H9 (cell line): ENCODE measurements around the gene CCNO. TPM values are rescaled to one million over a fixed set of nuclear protein-coding genes. Genes with fewer than 3 reads are reported as not detected.

Experiments used
- DNase-seq: peaks from one replicate; pipeline ENCODE4 v3.0.0-alpha.2; 2017
- H2AFZ ChIP-seq: one replicate; pipeline ENCODE4 v1.6.1; 2013; ENCODE audit warnings: mild to moderate bottlenecking, low read length, control low read depth, moderate library complexity
- H2AK5ac ChIP-seq: 2 replicates; pipeline ENCODE4 v1.6.1; 2013; ENCODE audit warnings: low read length, control low read depth, mixed read lengths; ENCODE audit not compliant: insufficient read length
- H2BK120ac ChIP-seq: one replicate; pipeline ENCODE4 v1.6.1; 2013; ENCODE audit warnings: low read depth, mild to moderate bottlenecking, low read length, control low read depth, inconsistent platforms; ENCODE audit not compliant: poor library complexity, severe bottlenecking
- H2BK12ac ChIP-seq: 2 replicates; pipeline ENCODE4 v1.6.1; 2013; ENCODE audit warnings: low read length, control low read depth, mixed read lengths, low read depth; ENCODE audit not compliant: insufficient read length
- H2BK15ac ChIP-seq: 2 replicates; pipeline ENCODE4 v1.6.1; 2013; ENCODE audit warnings: low read depth, low read length, control low read depth
- H2BK20ac ChIP-seq: one replicate; pipeline ENCODE4 v1.6.1; 2013; ENCODE audit warnings: low read depth, mild to moderate bottlenecking, low read length, control low read depth, inconsistent platforms; ENCODE audit not compliant: poor library complexity, severe bottlenecking
- H2BK5ac ChIP-seq: 2 replicates; pipeline ENCODE4 v1.6.1; 2013; ENCODE audit warnings: low read length, control low read depth, mixed read lengths; ENCODE audit not compliant: insufficient read length
- H3K14ac ChIP-seq: 2 replicates; pipeline ENCODE4 v1.6.1; 2013; ENCODE audit warnings: low read length, control low read depth; ENCODE audit not compliant: insufficient read depth
- H3K18ac ChIP-seq: 2 replicates; pipeline ENCODE4 v1.6.1; 2013; ENCODE audit warnings: low read depth, mild to moderate bottlenecking, mixed read lengths, low read length, control low read depth; ENCODE audit not compliant: insufficient read length
- H3K23ac ChIP-seq: 2 replicates; pipeline ENCODE4 v1.6.1; 2013; ENCODE audit warnings: low read length, control low read depth, mixed read lengths, low read depth; ENCODE audit not compliant: insufficient read length
- H3K23me2 ChIP-seq: 2 replicates; pipeline ENCODE4 v1.6.1; 2013; ENCODE audit warnings: low read depth, mild to moderate bottlenecking, mixed read lengths, low read length, control low read depth; ENCODE audit not compliant: insufficient read length, poor library complexity, severe bottlenecking
- H3K27ac ChIP-seq: 2 replicates; pipeline ENCODE4 v1.5.1; 2013; ENCODE audit warnings: low read length, control low read depth, mixed read lengths, low read depth; ENCODE audit not compliant: insufficient read length
- H3K27me3 ChIP-seq: 2 replicates; pipeline ENCODE4 v1.6.1; 2013; ENCODE audit warnings: low read length, control low read depth, inconsistent platforms; ENCODE audit not compliant: insufficient read depth
- H3K4ac ChIP-seq: 2 replicates; pipeline ENCODE4 v1.6.1; 2013; ENCODE audit warnings: low read depth, mild to moderate bottlenecking, control low read depth, inconsistent platforms, low read length, moderate library complexity
- H3K4me1 ChIP-seq: 2 replicates; pipeline ENCODE4 v1.6.1; 2013; ENCODE audit warnings: low read length, control low read depth, inconsistent platforms; ENCODE audit not compliant: insufficient read depth
- H3K4me2 ChIP-seq: 2 replicates; pipeline ENCODE4 v1.6.1; 2013; ENCODE audit warnings: low read length, control low read depth, mixed read lengths; ENCODE audit not compliant: insufficient read length, insufficient read depth
- H3K56ac ChIP-seq: 2 replicates; pipeline ENCODE4 v1.6.1; 2013; ENCODE audit warnings: low read depth, mild to moderate bottlenecking, mixed read lengths, low read length, control low read depth; ENCODE audit not compliant: insufficient read length
- H3K79me1 ChIP-seq: 2 replicates; pipeline ENCODE4 v1.6.1; 2013; ENCODE audit warnings: low read depth, mild to moderate bottlenecking, moderate library complexity, low read length, control low read depth, inconsistent platforms; ENCODE audit not compliant: insufficient read depth, poor library complexity, severe bottlenecking
- H3K79me2 ChIP-seq: 2 replicates; pipeline ENCODE4 v1.6.1; 2013; ENCODE audit warnings: low read length, control low read depth, inconsistent platforms; ENCODE audit not compliant: insufficient read depth
- H3K9ac ChIP-seq: 2 replicates; pipeline ENCODE4 v1.6.1; 2013; ENCODE audit warnings: low read length, control low read depth, mixed read lengths; ENCODE audit not compliant: insufficient read length; ENCODE audit errors: extremely low read depth
- H3K9me3 ChIP-seq: one replicate; pipeline ENCODE4 v1.6.1; 2013; ENCODE audit warnings: low read depth, low read length, inconsistent platforms; ENCODE audit not compliant: control insufficient read depth
- H3T11ph ChIP-seq: one replicate; pipeline ENCODE4 v1.6.1; 2013; ENCODE audit warnings: mild to moderate bottlenecking, low read length, control low read depth, inconsistent platforms
- H4K20me1 ChIP-seq: one replicate; pipeline ENCODE4 v1.6.1; 2013; ENCODE audit not compliant: control insufficient read depth, insufficient read length, insufficient read depth
- H4K5ac ChIP-seq: 2 replicates; pipeline ENCODE4 v1.6.1; 2013; ENCODE audit warnings: low read depth, mild to moderate bottlenecking, mixed read lengths, low read length, control low read depth; ENCODE audit not compliant: insufficient read length
- H4K8ac ChIP-seq: replicated peaks from 2 replicates; pipeline ENCODE4 v1.6.1; 2013; ENCODE audit warnings: low read length, control low read depth, mixed read lengths, low read depth; ENCODE audit not compliant: insufficient read length
- H4K91ac ChIP-seq: 2 replicates; pipeline ENCODE4 v1.6.1; 2013; ENCODE audit warnings: low read depth, mild to moderate bottlenecking, moderate library complexity, mixed read lengths, low read length, control low read depth; ENCODE audit not compliant: insufficient read length
- H3K27ac Mint-ChIP-seq, 3 experiments: 2 replicates in 2 of 3; 3 replicates in 1 of 3; pipeline ENCODE4 v1.8.0; 2020 to 2021; ENCODE audit warnings: mixed read lengths in 3 of 3, mild to moderate bottlenecking in 1 of 3, moderate library complexity in 1 of 3
- H3K27me3 Mint-ChIP-seq: 2 replicates; pipeline ENCODE4 v1.8.0; 2021; ENCODE audit warnings: low read depth, mild to moderate bottlenecking, moderate library complexity, mixed read lengths
- H3K36me3 Mint-ChIP-seq, 3 experiments: 2 replicates in 2 of 3; 3 replicates in 1 of 3; pipeline ENCODE4 v1.8.0; 2020 to 2021; ENCODE audit warnings: low read depth in 3 of 3, mixed read lengths in 3 of 3; ENCODE audit not compliant: insufficient read depth in 1 of 3
- H3K4me1 Mint-ChIP-seq, 2 experiments: 2 replicates each; pipeline ENCODE4 v1.8.0; 2020; ENCODE audit warnings: mixed read lengths in 2 of 2
- H3K4me3 Mint-ChIP-seq, 2 experiments: 2 replicates in 1 of 2; 3 replicates in 1 of 2; pipeline ENCODE4 v1.8.0; 2020 to 2021; ENCODE audit warnings: mild to moderate bottlenecking in 2 of 2, mixed read lengths in 2 of 2, moderate library complexity in 1 of 2
- H3K9me3 Mint-ChIP-seq, 2 experiments: 2 replicates in 1 of 2; 3 replicates in 1 of 2; pipeline ENCODE4 v1.8.0; 2020; ENCODE audit warnings: mild to moderate bottlenecking in 2 of 2, mixed read lengths in 2 of 2, moderate library complexity in 1 of 2
- WGBS: extraction: QIAGEN DNeasy Blood & Tissue Kit; methylation state at CpG from one replicate; pipeline ENCODE4 v1.1.7; 2013; ENCODE audit warnings: missing lambda C conversion rate, low lambda C conversion rate, mixed read lengths; ENCODE audit not compliant: insufficient read length; ENCODE audit errors: extremely low coverage; 5-methylcytosine and 5-hydroxymethylcytosine counted together
- total RNA-seq: library from RNA; stranded (reverse); gene quantifications from 2 replicates; pipeline ENCODE4 v1.2.1, GENCODE V29; 2021
- TF ChIP-seq, protein P1 (sequence below): fragments of 200-600 bp; sonication (generic); conservative IDR thresholded peaks from 3 replicates; pipeline ENCODE4 v1.8.0; 2021; ENCODE audit warnings: antibody characterized with exemption, mild to moderate bottlenecking

The CCNO gene
- total RNA-seq, 1 experiment from 2014 or later: 0.24 TPM

DNA sequence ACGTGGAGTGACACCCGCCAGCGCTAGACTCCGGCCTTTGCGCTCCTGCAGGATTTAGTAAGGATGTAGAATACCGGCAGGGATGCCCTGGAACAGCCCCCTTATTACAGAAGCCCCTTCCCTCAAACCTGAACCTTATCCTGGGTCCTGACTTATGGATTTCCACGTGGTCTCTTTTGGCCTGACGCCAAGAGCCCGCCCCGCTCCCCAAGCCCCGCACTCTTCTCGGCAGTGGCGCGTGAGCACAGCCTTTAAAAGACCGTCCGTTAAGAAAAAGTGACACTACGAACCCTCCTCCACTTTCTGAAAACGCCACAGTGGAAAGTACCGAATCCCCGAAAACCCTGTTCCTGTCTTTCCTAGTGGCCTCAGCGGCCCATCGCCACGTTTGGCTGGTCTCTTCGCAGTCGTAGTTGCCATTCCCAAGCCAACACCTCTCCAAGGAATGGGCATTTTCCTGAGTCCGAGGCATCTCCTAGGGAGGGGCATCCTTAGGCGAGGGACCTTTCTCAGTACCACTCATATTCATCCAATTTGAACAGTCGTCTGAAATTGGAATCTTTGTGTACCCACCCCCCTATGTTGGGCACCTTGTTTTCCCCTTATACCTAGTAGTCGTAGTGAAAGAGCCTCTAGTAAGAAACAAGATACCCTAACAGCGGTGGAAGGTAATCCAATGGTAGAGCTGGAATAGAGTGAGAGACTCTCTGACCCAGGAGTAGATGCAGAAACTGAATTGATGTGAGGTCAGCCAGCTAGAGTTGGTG lies 5.6 kb downstream of the CCNO start:
- TF ChIP-seq, protein P1, sequence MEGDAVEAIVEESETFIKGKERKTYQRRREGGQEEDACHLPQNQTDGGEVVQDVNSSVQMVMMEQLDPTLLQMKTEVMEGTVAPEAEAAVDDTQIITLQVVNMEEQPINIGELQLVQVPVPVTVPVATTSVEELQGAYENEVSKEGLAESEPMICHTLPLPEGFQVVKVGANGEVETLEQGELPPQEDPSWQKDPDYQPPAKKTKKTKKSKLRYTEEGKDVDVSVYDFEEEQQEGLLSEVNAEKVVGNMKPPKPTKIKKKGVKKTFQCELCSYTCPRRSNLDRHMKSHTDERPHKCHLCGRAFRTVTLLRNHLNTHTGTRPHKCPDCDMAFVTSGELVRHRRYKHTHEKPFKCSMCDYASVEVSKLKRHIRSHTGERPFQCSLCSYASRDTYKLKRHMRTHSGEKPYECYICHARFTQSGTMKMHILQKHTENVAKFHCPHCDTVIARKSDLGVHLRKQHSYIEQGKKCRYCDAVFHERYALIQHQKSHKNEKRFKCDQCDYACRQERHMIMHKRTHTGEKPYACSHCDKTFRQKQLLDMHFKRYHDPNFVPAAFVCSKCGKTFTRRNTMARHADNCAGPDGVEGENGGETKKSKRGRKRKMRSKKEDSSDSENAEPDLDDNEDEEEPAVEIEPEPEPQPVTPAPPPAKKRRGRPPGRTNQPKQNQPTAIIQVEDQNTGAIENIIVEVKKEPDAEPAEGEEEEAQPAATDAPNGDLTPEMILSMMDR: no peak
- Mint-ChIP-seq H3K27me3 (peaks cover 98% of the 10 kb centered on the region), H3K9me3 (peaks cover 3 to 9% of the 10 kb centered on the region in 2 experiments), H3K4me1 (peaks cover 26 to 33% of the 10 kb centered on the region in 2 experiments), H3K36me3 (peaks cover 0 to 2% (median 0%) of the 10 kb centered on the region in 3 experiments; a peak in 2 of 7 replicates), H3K4me3 (peak overlapping the region; percentile 44 to 81), H3K27ac (no peak overlapping the region; a peak in 1 of 7 replicates)
- no peaks in the 10 kb centered on the region for H3K79me1 ChIP-seq
- H3K27ac ChIP-seq: no peak overlapping the region
- peaks cover 90% of the 10 kb centered on the region for H3K27me3 ChIP-seq
- no peak overlapping the region for H3K18ac ChIP-seq
- no peak overlapping the region for H2BK5ac ChIP-seq
- H3K79me2 ChIP-seq: no peaks in the 10 kb centered on the region
- WGBS: no CpG with 5 or more reads among the region's 30 CpGs
- H3K4ac ChIP-seq: no peak overlapping the region
- H3T11ph ChIP-seq: no peak overlapping the region
- H3K23me2 ChIP-seq: peaks cover 16% of the 10 kb centered on the region
- no peaks in the 10 kb centered on the region for H3K9me3 ChIP-seq
- H3K4me1 ChIP-seq: no peaks in the 10 kb centered on the region
- H3K9ac ChIP-seq: no peak overlapping the region
- H2BK12ac ChIP-seq: no peak overlapping the region
- H3K4me2 ChIP-seq: peak overlapping the region; percentile 60
- no peak overlapping the region for H3K56ac ChIP-seq
- H4K5ac ChIP-seq: no peak overlapping the region
- no peak overlapping the region for H3K14ac ChIP-seq
- H2BK20ac ChIP-seq: no peak overlapping the region
- no peak overlapping the region for H4K8ac ChIP-seq
- peaks cover 4% of the 10 kb centered on the region for H4K20me1 ChIP-seq
- DNase-seq: no peak
- no peak overlapping the region for H2AK5ac ChIP-seq
- H2BK15ac ChIP-seq: no peak overlapping the region
- no peak overlapping the region for H4K91ac ChIP-seq
- no peak overlapping the region for H3K23ac ChIP-seq
- H2BK120ac ChIP-seq: no peak overlapping the region
- no peak overlapping the region for H2AFZ ChIP-seq
